ENCODE measurements around the gene RAB3IL1. TPM values are rescaled to one million over a fixed set of nuclear protein-coding genes. Genes with fewer than 3 reads are reported as not detected.

RAB3IL1 gene
- total and polyA plus RNA-seq, 4 donors, result 2.1 to 41.6 (median 5.4) TPM

GRCh38 chr11:61902313-61902712, 15.1 kb downstream of the RAB3IL1 start (continued):
- TF ChIP-seq REST (IDR thresholded peaks at IDR 0.05) (no peak), FOXA2 (IDR thresholded peaks at IDR 0.05) (no peak), EGR1 (IDR thresholded peaks at IDR 0.05; ENCODE audit: low read depth in 2 of 2) (no peak), JUND (IDR thresholded peaks at IDR 0.05) (no peak)

- Histone ChIP-seq H3K4me1 (ENCODE audit: control insufficient read depth in 4 of 4, insufficient read depth in 4 of 4, low read length in 3 of 4) (peaks cover 0 to 7% (median under 1%) of the 10 kb centered on the region in 4 donors), H3K9me3 (ENCODE audit: control insufficient read depth in 4 of 4, low read length in 3 of 4) (no peaks in the 10 kb centered on the region), H3K36me3 (ENCODE audit: control insufficient read depth in 4 of 4, insufficient read depth in 3 of 4, low read depth in 1 of 4, low read length in 3 of 4) (no peaks in the 10 kb centered on the region), H3K4me3 (ENCODE audit: low read depth in 1 of 3, low read length in 3 of 3) (no peak overlapping the region), H3K27me3 (ENCODE audit: control insufficient read depth in 4 of 4, insufficient read depth in 4 of 4, low read length in 3 of 4) (no peaks in the 10 kb centered on the region), H3K27ac (ENCODE audit: low read depth in 1 of 2, low read length in 2 of 2) (no peak overlapping the region), H3K9ac (ENCODE audit: low read depth in 1 of 2, low read length in 2 of 2) (no peak overlapping the region)
- 93% methylated on average over 10 of the region's 10 CpGs for WGBS
- no peak for DNase-seq (ENCODE audit: low spot score)
- TF ChIP-seq EGR1 (IDR thresholded peaks at IDR 0.05; ENCODE audit: low read depth in 2 of 2), result no peak
- no peak for TF ChIP-seq CTCF (IDR thresholded peaks at IDR 0.05; ENCODE audit: low read depth, low read length, missing input control)
- TF ChIP-seq TAF1 (conservative IDR thresholded peaks at IDR 0.05), result no peak
- TF ChIP-seq ATF3 (IDR thresholded peaks at IDR 0.05), result no peak
- TF ChIP-seq RXRA (IDR thresholded peaks at IDR 0.05), result no peak
- no peak for TF ChIP-seq SP1 (IDR thresholded peaks at IDR 0.05)
- TF ChIP-seq RAD21 (IDR thresholded peaks at IDR 0.05), result peak in 1 of 2 donors; percentile 13
These were observed 16.0 kb downstream of the RAB3IL1 start for GRCh38 chr11:61901397-61901796.

- no peak overlapping the region for H3K27ac ChIP-seq (ENCODE audit: low read depth in 1 of 2, low read length in 2 of 2)
- no peak overlapping the region for H3K9ac ChIP-seq (ENCODE audit: low read depth in 1 of 2, low read length in 2 of 2)
- H3K4me1 ChIP-seq (ENCODE audit: control insufficient read depth in 4 of 4, insufficient read depth in 4 of 4, low read length in 3 of 4), result peaks cover 0 to 7% (median under 1%) of the 10 kb centered on the region in 4 donors
- H3K4me3 ChIP-seq (ENCODE audit: low read depth in 1 of 3, low read length in 3 of 3), result no peak overlapping the region
- 93% methylated on average over 17 of the region's 17 CpGs for WGBS
- no peaks in the 10 kb centered on the region for H3K36me3 ChIP-seq (ENCODE audit: control insufficient read depth in 4 of 4, insufficient read depth in 3 of 4, low read depth in 1 of 4, low read length in 3 of 4)
- H3K27me3 ChIP-seq (ENCODE audit: control insufficient read depth in 4 of 4, insufficient read depth in 4 of 4, low read length in 3 of 4), result no peaks in the 10 kb centered on the region
- DNase-seq (ENCODE audit: low spot score), result no peak
- no peaks in the 10 kb centered on the region for H3K9me3 ChIP-seq (ENCODE audit: control insufficient read depth in 4 of 4, low read length in 3 of 4)
- TF ChIP-seq JUND (IDR thresholded peaks at IDR 0.05) (no peak), TAF1 (conservative IDR thresholded peaks at IDR 0.05) (no peak), NR2F2 (IDR thresholded peaks at IDR 0.05) (no peak), SP1 (IDR thresholded peaks at IDR 0.05) (no peak), EGR1 (IDR thresholded peaks at IDR 0.05; ENCODE audit: low read depth in 2 of 2) (no peak), RXRA (IDR thresholded peaks at IDR 0.05) (no peak), FOXA1 (IDR thresholded peaks at IDR 0.05) (no peak), GABPA (IDR thresholded peaks at IDR 0.05 in 1 of 2, conservative IDR thresholded peaks at IDR 0.05 in 1 of 2) (no peak), YY1 (IDR thresholded peaks at IDR 0.05) (no peak), REST (IDR thresholded peaks at IDR 0.05) (no peak), FOXA2 (IDR thresholded peaks at IDR 0.05) (no peak), MAX (IDR thresholded peaks at IDR 0.05) (no peak), ATF3 (IDR thresholded peaks at IDR 0.05) (no peak), CTCF (IDR thresholded peaks at IDR 0.05; ENCODE audit: low read depth, low read length, missing input control) (no peak)
These were observed 17.1 kb downstream of the RAB3IL1 start for GRCh38 chr11:61900251-61900650.
